SH-SY5Y (cell line): ENCODE measurements around the gene SIM2.

Experiments used
- GATA2 ChIP-seq: IDR thresholded peaks from 2 replicates; pipeline ENCODE4 v1.6.1; 2011; ENCODE audit warnings: mild to moderate bottlenecking, low read depth, low read length
- GATA3 ChIP-seq: IDR thresholded peaks from 2 replicates; pipeline ENCODE4 v1.6.1; 2011; ENCODE audit warnings: low read depth, mild to moderate bottlenecking, low read length, moderate library complexity

DNA sequence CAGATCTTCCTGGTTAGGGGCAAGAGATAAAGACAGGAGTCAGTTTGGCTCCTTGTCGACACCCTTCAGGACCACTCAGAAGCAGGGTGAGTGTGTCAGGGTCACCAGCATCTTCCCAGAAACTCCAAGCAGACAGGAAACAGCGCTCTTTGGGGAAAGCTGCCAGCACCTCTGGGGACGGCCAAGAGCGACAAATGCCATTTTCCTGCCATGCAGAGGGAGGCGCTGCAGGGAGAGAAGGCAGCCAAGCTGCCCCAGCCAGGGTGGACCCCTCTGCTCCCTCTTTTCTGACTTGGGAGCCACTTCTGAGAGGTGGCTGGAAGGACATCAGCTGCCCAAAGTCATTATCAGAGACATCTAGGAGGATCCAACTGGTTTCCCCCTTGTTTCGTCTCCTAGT, 29.0 kb downstream of the SIM2 start:
- TF ChIP-seq GATA2 (no peak), GATA3 (no peak)
